Inferior parietal cortex (tissue), 1 donor: ENCODE data around the gene SV2C.

Source experiments
- DNase-seq: peaks from one replicate; pipeline ENCODE4 v3.0.0-alpha.2; 2016; ENCODE audit errors: extremely low spot score

SV2C gene

DNA sequence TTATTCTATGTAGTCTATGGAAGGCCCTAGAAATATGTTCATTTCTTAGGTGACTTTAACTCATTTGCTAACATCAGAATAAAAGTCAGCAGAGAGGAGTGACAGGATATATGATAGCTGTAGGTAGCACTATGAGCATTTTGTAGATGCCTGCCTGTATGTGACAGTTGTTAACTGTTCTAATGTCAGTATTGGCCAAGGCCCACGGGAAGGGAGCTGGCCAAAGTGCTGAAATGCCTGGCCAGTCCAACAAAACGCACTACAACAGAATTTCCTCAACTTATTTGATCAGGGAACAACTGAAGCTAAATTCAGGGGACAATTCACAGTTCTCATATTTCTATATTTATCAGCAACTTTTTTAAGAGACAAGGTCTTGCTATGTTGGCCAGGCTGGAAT, 20.8 kb downstream of the SV2C start:
- no peak for DNase-seq

GRCh38 chr5:76106149-76106548, 23.0 kb downstream of the SV2C start:
- no peak for DNase-seq

DNA sequence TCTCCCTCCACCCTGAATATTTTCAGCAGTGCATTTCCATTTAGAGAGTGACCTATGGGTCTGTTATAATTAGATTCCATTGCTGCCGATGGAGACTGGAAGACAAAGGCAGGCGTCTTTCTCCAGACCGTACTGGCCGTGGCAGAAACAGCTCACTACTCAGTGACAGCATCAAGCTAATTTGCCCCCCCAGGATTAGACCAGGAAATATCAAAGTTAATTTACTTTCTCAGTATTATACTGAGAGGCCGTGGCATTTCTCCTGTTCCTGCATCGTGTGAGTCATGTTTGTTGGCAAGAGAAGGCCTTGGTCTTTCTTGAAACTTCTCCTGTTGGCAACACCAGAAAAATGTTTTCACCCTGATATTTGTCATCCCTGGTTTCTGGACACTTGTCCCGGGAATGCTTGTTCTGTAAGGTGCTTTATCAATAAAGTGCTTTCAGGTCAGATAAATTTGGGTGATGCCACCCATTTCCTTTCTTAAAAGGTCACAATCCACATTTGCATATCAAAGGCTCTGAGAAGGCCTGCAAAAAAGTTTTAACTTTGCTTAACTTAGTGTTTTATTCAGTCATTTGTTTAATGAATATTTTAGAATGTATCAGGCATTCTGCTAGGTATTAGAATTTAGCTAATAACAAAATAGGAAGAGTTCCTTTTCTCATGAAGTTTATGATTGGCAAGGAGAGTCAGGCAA, 28.4 kb downstream of the SV2C start:
- no peak for DNase-seq

- no peak for DNase-seq
These were observed 29.9 kb downstream of the SV2C start for GRCh38 chr5:76113103-76113502.

DNA sequence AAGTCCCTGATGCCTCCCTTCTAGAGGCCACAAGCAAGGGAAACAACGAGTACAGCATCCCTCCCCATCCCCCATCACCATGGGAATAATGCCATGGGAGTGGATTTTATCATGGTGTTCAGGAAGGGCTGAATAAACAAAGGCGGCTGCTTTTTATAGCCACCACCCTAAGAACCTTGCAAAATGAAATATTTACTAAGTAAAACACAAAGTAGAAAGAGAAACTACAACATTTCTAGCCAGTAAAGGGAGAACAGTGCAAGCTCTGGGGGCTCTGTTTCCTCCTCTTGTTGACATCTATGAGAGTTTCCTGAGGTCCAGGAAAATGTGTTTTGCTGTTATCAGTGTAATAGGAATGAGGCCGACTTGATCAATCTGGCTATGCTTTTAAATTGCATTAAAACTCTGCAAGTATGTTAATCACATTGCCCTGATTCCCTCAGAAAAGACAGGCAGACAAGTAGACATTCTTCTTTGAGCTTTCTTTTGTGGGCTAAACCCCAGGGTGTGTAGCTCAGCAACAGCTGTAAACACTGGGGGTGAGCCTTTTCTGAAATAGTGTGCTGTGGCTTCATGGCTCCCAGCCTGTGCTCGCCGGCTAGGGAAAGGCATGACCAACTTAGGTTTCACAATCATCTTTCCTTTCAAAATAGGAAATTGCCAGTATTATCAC, 31.1 kb downstream of the SV2C start:
- DNase-seq: no peak

GRCh38 chr5:76125346-76125745, 42.2 kb downstream of the SV2C start:
- DNase-seq: no peak

- no peak for DNase-seq
These were observed 42.7 kb downstream of the SV2C start for GRCh38 chr5:76125888-76126287.

DNA sequence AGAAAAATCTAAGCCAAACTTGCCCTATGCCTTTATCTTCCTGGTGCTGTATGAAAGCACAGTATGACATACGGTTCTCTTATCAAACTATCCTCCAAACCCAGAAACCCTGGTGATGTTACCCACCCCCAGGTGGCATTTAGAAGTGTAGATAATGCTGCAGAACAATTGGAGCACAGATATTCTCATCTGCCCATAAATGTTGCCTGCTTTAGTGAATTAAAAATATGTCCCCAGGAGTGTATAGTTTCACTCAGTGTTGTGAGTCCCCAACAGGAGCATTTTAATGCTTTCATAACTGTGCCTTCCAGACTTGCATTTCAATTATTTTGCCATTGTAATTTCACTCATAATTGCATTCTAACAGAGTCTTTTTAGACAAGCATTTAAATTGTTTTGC, 50.8 kb downstream of the SV2C start:
- no peak for DNase-seq

DNA sequence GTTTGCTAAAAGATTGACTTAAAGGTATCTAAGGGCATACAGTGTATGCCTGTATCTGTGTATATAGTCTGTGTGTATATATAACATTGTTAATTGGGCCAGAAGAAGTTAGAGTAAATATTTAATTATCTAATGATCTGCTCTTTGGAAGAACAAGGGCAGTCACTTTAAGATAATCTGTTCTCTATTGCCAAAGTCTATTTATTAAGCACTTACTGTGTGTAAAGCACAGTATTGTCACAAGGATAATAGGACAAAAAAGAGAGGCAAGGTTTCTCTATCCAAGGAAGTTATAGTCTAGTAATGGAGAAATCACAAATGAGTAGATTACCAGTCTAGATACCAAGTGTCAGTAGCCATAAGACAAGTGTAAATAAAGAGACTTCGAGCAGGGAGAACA, 51.5 kb downstream of the SV2C start:
- DNase-seq: no peak

DNA sequence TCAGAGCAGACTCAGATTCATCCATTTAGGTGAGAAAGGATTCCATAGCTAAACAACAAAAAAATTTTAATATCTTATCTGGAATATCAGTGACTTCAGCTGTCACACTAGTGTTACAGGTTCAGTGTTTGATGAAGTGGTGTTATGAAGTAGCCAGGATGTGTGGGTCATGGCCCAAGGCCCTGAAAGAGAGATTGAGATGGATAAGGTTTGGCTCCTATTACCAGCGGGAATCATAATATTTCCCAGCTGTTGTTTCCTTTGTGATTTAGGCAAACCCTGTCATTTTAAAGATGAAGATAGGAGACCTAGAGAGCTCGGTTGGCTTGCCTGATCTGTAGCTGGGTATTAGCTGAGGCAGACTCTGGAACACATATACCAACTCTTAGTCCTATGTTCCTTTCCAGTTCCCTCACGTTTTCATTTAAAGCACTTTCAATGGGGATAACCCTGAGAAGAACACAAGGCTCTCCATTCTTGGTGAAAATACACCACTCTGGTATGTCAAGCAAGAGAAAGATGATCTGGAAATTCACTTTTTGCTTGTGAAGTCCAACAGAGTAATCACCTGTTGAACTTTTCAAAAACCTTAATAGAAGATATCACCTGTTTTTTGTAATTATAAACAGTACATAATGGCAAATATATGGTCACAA, 54.8 kb downstream of the SV2C start:
- no peak for DNase-seq

DNA sequence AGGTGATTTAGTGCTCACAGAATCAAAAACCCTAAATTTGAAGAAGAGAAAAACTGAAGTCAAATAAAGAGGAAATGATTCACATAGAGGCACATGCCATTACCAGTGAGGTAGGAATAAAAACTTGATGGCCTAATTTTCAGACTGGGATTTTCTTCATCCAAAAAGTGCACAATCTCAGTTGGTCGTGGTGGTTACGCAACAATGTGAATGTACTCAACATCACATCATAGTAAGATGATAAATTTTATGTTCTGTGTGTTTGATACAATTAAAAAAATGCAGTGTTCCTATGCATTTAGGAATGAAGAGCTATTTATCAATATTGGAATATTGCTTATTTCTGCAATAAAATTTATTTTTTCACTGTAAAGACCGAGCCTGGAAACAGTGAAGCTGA, 60.7 kb downstream of the SV2C start:
- no peak for DNase-seq

- DNase-seq: no peak
These were observed 61.5 kb downstream of the SV2C start for GRCh38 chr5:76144513-76145274.

- no peak for DNase-seq
These were observed 62.8 kb downstream of the SV2C start for GRCh38 chr5:76145945-76146344.

GRCh38 chr5:76149636-76150035, 66.5 kb downstream of the SV2C start:
- DNase-seq: no peak

DNA sequence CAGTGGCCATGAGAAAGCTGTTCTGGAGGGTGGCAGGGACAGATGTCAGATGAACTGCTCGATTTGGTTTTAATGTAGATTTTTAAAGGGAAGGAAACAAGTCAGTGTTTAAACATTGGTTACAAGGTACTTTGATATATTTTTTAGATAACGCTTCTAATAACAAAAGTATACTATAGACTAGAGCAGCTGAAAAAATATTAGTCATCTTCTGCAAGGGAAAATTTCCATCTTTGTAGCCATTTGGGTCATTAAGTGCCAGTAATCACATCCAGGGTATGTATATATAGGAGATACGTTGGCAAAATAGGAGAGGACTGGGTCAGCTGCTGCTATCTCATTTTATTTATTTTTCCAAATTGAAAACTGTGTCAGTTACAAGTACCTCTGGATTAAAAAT, 69.0 kb downstream of the SV2C start:
- no peak for DNase-seq

- no peak for DNase-seq
These were observed 69.5 kb downstream of the SV2C start for GRCh38 chr5:76152700-76153099.

DNA sequence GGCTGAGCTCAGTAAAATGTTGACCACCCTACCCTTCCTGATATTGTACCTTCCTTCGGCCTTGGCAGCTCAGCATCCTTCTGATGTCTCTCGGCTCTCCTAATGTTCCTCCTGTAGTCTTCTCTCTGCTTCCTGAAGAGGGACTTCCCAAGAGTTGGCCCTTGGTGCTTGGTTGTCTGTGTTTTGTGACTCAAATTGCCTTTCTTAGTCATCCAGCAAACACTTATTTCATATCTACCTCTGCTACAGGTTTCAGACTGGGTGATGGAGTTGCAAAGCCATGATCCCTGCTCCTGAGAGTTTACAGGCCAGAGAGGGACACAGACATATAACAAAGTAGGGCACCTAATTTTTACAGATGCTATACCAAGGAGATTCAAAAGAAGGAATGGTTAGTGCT, 70.1 kb downstream of the SV2C start:
- no peak for DNase-seq

DNA sequence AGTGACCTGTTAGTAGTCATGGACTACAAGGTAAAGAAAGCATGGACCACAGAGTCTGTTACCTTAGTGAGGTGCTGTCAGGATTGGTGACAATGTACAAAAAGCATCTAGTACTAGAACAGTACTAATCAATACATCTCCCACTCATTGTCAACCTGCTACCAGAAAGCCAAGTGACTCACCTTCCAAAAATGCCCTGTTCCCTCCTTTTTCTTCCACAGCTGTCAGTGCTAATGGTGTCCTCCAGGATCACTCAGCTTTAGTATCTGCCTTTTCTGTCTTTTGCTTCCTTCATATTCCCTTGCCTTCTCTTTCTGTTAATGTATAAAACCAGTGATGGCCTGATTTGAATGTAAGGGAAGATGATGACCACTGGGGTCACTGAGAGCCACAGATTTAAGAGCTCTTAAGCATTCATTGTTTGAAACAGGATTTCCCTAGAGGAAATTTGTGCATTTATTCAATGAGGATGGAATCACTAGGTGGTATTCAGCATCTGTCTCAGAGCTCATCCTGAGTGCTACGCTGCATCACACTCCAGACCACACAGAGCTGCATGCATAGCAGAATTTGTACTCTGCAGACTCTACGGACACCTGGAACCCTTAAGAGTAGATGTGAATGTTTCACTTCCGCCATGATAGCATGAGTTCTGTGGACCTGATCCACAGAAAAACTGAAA, 71.0 kb downstream of the SV2C start:
- no peak for DNase-seq

- no peak for DNase-seq
These were observed 72.4 kb downstream of the SV2C start for GRCh38 chr5:76155536-76155935.

DNA sequence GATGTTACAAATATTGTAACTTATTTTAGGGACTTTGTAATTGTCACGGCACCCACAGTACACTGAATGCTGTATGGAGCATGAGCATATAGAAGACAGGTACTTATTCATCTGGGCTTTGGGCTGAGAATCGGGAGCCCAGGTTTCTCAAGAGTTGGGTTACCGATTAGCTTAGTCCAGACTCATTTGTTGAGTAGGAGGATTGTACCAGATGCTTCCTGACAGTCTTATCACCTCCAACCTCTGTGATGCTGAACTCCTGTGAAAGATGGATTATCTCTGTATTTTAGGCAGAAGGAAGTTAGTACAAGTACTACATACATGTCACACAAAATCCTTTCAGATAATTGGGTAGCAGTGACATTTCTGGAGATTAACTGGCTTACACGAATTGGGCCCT, 79.2 kb downstream of the SV2C start:
- no peak for DNase-seq

DNA sequence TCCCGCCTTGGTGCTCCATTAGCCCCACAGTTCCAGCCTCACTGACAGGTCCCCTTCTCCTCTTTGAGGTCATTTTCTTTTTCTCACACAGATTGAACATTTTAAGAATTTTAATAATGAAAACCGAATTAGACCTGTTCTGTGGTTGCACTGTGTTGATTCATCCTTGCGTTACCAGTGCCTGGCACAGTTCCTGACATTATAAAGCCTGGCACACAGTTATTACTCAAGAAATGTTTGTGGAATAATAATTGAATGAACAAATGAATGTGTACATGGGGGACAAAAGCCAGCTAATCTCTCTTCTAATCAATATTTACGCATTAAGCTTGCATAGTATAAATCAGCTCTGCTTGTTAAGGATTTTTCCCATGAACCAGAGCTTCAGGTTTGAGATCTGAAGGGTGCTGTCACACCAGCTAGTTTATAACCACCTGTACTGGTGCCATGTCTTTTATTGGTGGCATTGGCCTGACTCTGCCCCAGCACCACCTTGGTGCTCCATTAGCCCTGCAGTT, 80.0 kb downstream of the SV2C start:
- DNase-seq: no peak

DNA sequence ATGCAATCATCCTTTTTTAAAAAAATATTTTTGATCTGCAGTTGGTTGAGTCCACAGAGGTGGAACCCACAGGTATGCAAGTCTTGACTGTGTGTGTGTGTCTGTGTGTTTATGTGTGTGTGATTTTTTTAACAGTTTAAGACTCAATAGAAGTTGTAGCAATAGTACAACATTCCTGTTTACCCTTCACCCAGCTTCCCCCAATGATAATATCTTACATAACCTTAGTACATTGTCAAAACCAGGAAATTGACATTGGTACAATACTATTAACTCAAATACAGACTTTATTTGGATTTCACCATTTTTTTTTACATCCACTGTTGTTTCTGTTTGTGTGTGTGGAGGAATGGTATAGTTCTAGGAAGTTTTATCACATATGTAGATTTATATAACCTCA, 81.8 kb downstream of the SV2C start:
- no peak for DNase-seq
